Subcutaneous preadipocyte (primary cell): ENCODE measurements around the gene ZNF285. TPM values are rescaled to one million over a fixed set of nuclear protein-coding genes. Genes with fewer than 3 reads are reported as not detected.

Experiments
- total RNA-seq: library from RNA; depleted of rRNA; stranded (reverse); fragments of >200 nt; gene quantifications from 2 replicates; pipeline ENCODE4 v1.2.3, GENCODE V29; 2012

Gene ZNF285
- total RNA-seq: 1.2 and 3.3 TPM in 2 replicates

GRCh38 chr19:44401139-44402115 is at the start of gene ZNF285:
TSS of gene ZNF285 (minus strand) at chr19:44401608. CDS start at chr19:44397213, 4,395 bp downstream.

GRCh38 chr19:44447916-44448674 is 46.7 kb upstream of the ZNF285 start, which contains the start of gene ZNF229:
TSS of gene ZNF229 (minus strand) at chr19:44448472. CDS start at chr19:44442847, 5,625 bp downstream.

GRCh38 chr19:44356383-44357111 is 44.9 kb downstream of the ZNF285 start, which contains the start of gene ZNF112:
TSS of gene ZNF112 (minus strand) at chr19:44356680. CDS start at chr19:44340539, 16,141 bp downstream.

Other genes with a start within 250 kb of the ZNF285 start
- gene ZNF226, start 236.5 kb downstream of the ZNF285 start, total RNA-seq: 10.8 and 12.9 TPM in 2 replicates
- gene ZNF227, start 189.1 kb downstream of the ZNF285 start, total RNA-seq: 15.2 and 19.8 TPM in 2 replicates
- under 0.01 and 0.39 TPM in 2 replicates for gene ZNF233, start 141.7 kb downstream of the ZNF285 start, total RNA-seq
- 2.6 and 3.1 TPM in 2 replicates for gene ZNF235, start 96.6 kb downstream of the ZNF285 start, total RNA-seq
- 4.4 and 5.1 TPM in 2 replicates for gene ZNF112, start 44.9 kb downstream of the ZNF285 start, total RNA-seq
- 3.7 and 4.0 TPM in 2 replicates for gene ZNF229, start 46.9 kb upstream of the ZNF285 start, total RNA-seq
- gene ZNF180, start 98.9 kb upstream of the ZNF285 start, total RNA-seq: 5.1 and 8.1 TPM in 2 replicates
- gene CEACAM20, start 128.1 kb upstream of the ZNF285 start, total RNA-seq: not detected in 2 replicates
- not detected in 2 replicates for gene IGSF23, start 212.0 kb upstream of the ZNF285 start, total RNA-seq
- gene PVR, start 242.3 kb upstream of the ZNF285 start, total RNA-seq: 23.5 and 44.6 TPM in 2 replicates